RWPE1 (cell line): ENCODE results near the gene SPSB2.
A peak's percentile ranks its signal among the peaks of the same experiment; 100 is the strongest.

Source experiments
- CTCF ChIA-PET: fragments of 350-600 bp; sonication (Branson Sonifier 250); formaldehyde crosslinking; extraction: SDS; loops from one replicate; lab custom pipeline; 2021; lab: Yijun Ruan, JAX
- POLR2A ChIA-PET: fragments of 400-600 bp; formaldehyde crosslinking; extraction: SDS; loops from one replicate; lab custom pipeline; 2020; ENCODE audit warnings: antibody characterized with exemption; ENCODE audit not compliant: low non-redundant PET; lab: Yijun Ruan, JAX
- DNase-seq: peaks from one replicate; pipeline ENCODE4 v3.0.0; 2012; ENCODE audit warnings: low spot score
- H3K27ac ChIP-seq: fragments of 450-650 bp; 2 replicates; pipeline ENCODE4 v1.5.1; 2017
- TF ChIP-seq, protein P1 (sequence below): fragments of 450-650 bp; conservative IDR thresholded peaks from 2 replicates; pipeline ENCODE4 v1.5.1; 2017; ENCODE audit warnings: low read depth, mild to moderate bottlenecking

SPSB2 gene

DNA sequence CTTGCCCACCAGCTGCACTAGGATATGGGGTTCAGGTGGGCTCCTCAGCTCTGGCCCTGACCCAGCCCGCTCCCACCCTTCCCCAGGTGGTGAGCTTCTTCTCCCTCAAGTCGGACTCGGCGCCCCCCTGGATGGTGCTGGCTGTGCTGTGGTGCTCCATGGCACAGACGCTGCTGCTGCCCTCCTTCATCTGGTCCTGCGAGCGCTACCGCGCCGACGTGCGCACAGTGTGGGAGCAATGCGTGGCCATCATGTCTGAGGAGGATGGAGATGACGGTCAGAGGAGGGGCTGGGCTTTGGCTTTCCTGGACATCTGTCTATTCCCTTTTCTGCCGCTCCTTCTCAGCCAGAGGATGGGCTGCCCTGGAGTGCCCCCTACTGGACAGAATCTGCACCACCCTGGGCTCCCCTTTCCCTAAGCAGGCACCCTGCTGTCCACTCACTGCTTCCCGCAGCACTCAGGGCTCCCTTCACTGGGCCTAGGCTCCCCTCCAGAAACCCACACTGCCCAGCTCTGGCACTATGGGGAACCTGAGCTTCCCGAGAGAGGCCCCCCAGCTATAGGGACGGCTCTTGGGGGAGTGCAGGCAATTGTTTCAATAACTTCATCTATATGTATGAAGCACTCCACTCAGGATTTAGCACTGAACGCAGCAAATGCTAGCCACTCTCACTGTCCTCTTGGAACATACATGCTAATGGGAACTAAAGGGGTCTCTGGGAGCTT is 47.5 kb downstream of the SPSB2 start:
- TF ChIP-seq, protein P1, sequence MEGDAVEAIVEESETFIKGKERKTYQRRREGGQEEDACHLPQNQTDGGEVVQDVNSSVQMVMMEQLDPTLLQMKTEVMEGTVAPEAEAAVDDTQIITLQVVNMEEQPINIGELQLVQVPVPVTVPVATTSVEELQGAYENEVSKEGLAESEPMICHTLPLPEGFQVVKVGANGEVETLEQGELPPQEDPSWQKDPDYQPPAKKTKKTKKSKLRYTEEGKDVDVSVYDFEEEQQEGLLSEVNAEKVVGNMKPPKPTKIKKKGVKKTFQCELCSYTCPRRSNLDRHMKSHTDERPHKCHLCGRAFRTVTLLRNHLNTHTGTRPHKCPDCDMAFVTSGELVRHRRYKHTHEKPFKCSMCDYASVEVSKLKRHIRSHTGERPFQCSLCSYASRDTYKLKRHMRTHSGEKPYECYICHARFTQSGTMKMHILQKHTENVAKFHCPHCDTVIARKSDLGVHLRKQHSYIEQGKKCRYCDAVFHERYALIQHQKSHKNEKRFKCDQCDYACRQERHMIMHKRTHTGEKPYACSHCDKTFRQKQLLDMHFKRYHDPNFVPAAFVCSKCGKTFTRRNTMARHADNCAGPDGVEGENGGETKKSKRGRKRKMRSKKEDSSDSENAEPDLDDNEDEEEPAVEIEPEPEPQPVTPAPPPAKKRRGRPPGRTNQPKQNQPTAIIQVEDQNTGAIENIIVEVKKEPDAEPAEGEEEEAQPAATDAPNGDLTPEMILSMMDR, result peak; percentile 64
- H3K27ac ChIP-seq, result no peak overlapping the region
- POLR2A ChIA-PET, result no interaction called here
- peak; percentile 64 for DNase-seq
- CTCF ChIA-PET, result interaction anchor here (0.5 to 2.7 kb wide), 7 partner anchors 9 to 291 kb away, joined by 3 to 20 read pairs (median 3); partner anchors contain the start of genes GAPDH, MLF2 and PTMS

DNA sequence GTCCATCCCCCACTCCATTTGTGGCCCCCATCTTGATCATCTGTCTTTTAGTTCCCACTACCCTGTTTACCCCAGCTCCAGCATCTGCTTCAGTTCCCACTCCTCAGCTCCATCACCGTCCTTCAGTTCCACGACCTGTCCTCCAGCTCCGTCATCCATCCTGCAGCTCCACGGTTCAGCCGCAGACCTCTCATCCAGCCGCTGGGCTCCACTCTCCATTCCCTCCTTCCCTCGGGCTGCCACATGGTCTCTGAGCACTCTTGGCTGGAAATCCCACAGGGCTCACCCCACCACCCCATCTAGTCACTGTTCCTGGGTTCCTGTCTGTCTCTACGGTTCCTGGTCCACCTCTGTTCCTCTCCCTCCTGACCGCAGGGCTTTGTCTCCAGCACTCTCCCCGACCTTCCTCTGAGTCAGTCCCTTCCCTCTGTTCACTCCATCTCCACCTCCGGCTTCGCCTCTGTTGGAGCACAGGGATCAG is 48.2 kb downstream of the SPSB2 start:
- no peak for DNase-seq
- TF ChIP-seq, protein P1, result no peak
- no peak overlapping the region for H3K27ac ChIP-seq
- ChIA-PET CTCF (interaction anchor here (0.5 to 2.7 kb wide), 7 partner anchors 10 to 291 kb away, joined by 3 to 20 read pairs (median 3); partner anchors contain the start of genes GAPDH, MLF2 and PTMS), POLR2A (no interaction called here)

DNA sequence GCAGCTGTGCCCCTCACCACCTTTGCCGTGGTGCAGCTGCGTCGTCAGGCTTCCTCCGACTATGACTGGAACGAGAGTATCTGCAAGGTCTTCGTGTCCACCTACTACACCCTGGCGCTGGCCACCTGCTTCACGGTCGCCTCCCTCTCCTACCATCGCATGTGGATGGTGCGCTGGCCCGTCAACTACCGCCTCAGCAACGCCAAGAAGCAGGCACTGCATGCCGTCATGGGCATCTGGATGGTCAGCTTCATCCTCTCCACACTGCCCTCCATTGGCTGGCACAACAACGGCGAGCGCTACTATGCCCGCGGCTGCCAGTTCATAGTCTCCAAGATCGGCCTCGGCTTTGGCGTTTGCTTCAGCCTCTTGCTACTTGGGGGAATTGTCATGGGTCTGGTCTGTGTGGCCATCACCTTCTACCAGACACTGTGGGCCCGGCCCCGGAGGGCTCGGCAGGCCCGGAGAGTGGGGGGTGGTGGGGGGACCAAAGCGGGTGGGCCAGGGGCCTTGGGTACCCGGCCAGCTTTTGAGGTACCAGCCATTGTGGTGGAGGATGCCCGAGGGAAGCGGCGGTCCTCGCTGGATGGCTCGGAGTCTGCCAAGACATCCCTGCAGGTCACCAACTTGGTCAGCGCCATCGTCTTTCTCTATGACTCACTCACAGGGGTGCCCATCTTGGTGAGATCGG is 48.9 kb downstream of the SPSB2 start:
- ChIA-PET POLR2A (no interaction called here), CTCF (interaction anchor here (0.5 to 2.7 kb wide), 6 partner anchors 11 to 129 kb away, joined by 3 to 20 read pairs (median 3); partner anchors contain the start of genes MLF2 and PTMS)
- no peak for DNase-seq
- TF ChIP-seq, protein P1, result no peak
- no peak overlapping the region for H3K27ac ChIP-seq

DNA sequence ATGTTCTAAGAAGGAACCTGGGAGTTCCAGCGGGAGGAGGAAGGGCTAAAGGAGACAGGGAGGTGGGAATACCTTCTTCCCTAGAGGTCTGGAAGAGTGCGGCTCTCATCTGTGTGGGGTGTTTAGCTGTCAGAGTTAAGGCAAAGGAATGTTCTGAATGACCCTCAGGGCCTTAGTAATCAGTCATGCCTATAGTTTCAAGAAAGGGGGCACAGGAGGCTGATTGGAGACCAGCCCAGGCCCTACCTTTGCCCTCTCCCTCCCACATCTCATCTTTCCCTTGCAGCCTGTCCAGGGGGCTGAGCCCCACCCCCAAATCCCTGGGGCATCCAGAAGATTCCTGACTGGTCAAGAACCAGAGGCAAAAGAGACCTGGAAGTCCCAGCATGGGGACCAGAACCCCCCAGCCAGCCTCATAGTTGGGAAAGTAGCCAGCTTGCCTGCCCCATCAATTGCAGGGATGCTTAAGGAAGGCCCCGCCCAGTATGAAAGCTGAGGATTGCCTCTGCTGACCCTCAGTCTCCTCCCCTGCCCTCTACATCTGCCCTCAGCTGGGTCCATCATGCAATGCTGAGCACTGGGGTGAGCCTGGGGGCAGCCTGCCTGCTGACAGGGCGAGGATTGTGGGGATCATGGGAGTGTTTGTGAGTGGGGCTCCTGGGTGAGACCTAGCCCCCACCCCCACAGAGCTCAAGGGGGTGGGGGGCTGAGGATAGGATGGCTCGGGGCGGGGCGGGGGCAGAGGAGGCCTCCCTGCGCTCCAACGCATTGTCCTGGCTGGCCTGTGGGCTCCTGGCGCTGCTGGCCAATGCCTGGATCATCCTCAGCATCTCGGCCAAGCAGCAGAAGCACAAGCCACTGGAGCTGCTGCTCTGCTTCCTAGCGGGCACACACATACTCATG is 49.7 kb downstream of the SPSB2 start:
- POLR2A ChIA-PET, result no interaction called here
- TF ChIP-seq, protein P1, result no peak
- H3K27ac ChIP-seq, result no peak overlapping the region
- DNase-seq, result no peak
- CTCF ChIA-PET, result interaction anchor here (0.5 to 2.7 kb wide), 4 partner anchors 10 to 128 kb away, joined by 3 to 20 read pairs (median 6); partner anchors contain the start of gene MLF2

DNA sequence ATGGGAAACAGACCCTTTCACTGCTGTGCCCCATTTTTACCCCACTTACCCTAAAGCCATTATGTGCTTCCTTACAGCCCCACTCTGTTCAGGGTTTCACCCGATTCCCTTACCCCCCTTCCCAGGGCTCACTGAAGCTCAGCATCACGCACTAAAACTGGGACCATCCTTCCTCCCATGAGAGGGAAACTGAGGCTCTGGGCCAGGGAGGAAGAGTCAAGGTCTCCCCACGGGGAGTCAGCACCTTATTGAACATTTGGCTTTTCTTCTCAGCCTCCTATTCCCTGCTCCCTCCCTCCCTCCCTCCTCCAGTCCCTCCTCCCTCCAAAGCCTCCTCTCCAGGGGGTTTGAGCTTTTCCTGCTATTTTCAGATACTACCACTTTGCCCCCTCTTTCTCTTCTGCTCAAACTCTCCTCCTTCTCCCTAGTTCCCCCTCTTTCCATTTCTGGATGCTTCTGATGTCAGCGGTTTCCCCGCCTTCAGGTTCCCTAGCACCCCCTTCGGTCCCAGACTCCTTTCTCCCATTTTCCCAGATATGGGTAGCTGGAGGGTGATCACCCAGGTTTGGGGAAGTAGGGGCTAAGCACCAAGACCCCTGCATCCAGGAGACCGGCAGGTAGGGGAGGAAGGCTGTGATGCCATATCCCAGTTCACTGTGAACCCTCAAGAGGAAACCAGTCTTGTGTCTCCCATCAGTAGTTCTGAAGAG is 50.5 kb downstream of the SPSB2 start:
- ChIA-PET POLR2A (no interaction called here), CTCF (no interaction called here)
- TF ChIP-seq, protein P1, result no peak
- DNase-seq, result no peak
- H3K27ac ChIP-seq, result no peak overlapping the region
